Measurements from ENCODE around the gene DBNL.

The DBNL gene

GRCh38 chr7:44046321-44047061, 2.0 kb downstream of the DBNL start:
- no peak for TF ChIP-seq CTCF (IDR thresholded peaks at IDR 0.05; ENCODE audit: borderline replicate concordance, control extremely low read depth, extremely low read depth, insufficient read depth, missing control alignments)
- in situ Hi-C loops (cut with MboI; ENCODE audit: low sequenced_read_pairs, unreplicated experiment), result no loop called here
- DNase-seq (ENCODE audit: low spot score), result peak; percentile 33

- TF ChIP-seq CTCF (IDR thresholded peaks at IDR 0.05; ENCODE audit: borderline replicate concordance, control extremely low read depth, extremely low read depth, insufficient read depth, missing control alignments), result no peak
- DNase-seq (ENCODE audit: low spot score), result no peak
- in situ Hi-C loops (cut with MboI; ENCODE audit: low sequenced_read_pairs, unreplicated experiment), result no loop called here
Observed at GRCh38 chr7:44048031-44048795, 3.7 kb downstream of the DBNL start.

- no peak for DNase-seq (ENCODE audit: low spot score)
Observed at GRCh38 chr7:44050121-44050914, 5.8 kb downstream of the DBNL start.

GRCh38 chr7:44050915-44051560, 6.5 kb downstream of the DBNL start:
- no peak for TF ChIP-seq CTCF (IDR thresholded peaks at IDR 0.05; ENCODE audit: borderline replicate concordance, control extremely low read depth, extremely low read depth, insufficient read depth, missing control alignments)
- in situ Hi-C loops (cut with MboI; ENCODE audit: low sequenced_read_pairs, unreplicated experiment), result no loop called here

More at GRCh38 chr7:44050121-44050914, 5.8 kb downstream of the DBNL start:
- TF ChIP-seq CTCF (IDR thresholded peaks at IDR 0.05; ENCODE audit: borderline replicate concordance, control extremely low read depth, extremely low read depth, insufficient read depth, missing control alignments), result no peak
- in situ Hi-C loops (cut with MboI; ENCODE audit: low sequenced_read_pairs, unreplicated experiment), result no loop called here

GRCh38 chr7:44051611-44052220, 7.2 kb downstream of the DBNL start:
- DNase-seq (ENCODE audit: low spot score), result no peak
- no peak for TF ChIP-seq CTCF (IDR thresholded peaks at IDR 0.05; ENCODE audit: borderline replicate concordance, control extremely low read depth, extremely low read depth, insufficient read depth, missing control alignments)
- in situ Hi-C loops (cut with MboI; ENCODE audit: low sequenced_read_pairs, unreplicated experiment), result no loop called here

More at GRCh38 chr7:44050915-44051560, 6.5 kb downstream of the DBNL start:
- no peak for DNase-seq (ENCODE audit: low spot score)

Data from GM13976 (cell line).